ENCODE measurements around the gene ACTN1. TPM values are rescaled to one million over a fixed set of nuclear protein-coding genes. Genes with fewer than 3 reads are reported as not detected.

ACTN1 gene
- total and polyA plus RNA-seq, 2 of the 8 experiments (the other 6 are each of a cell fraction or from before 2014, with no cell fraction given), result 236 to 262 TPM

GRCh38 chr14:68964300-68965093 lies 14.6 kb downstream of the ACTN1 start (continued):
- TF ChIP-seq RNF2 (IDR thresholded peaks at IDR 0.05; ENCODE audit: borderline replicate concordance, low read depth, low read length, missing control alignments, poor library complexity, severe bottlenecking), result no peak
- no peak for TF ChIP-seq ZNF274 (IDR thresholded peaks at IDR 0.05; ENCODE audit: borderline replicate concordance, extremely low read depth, low read length)
- TF ChIP-seq TAF1 (IDR thresholded peaks at IDR 0.05; ENCODE audit: low read depth, low read length), result no peak

Data from H1 (cell line).